ENCODE data around the gene CD274. TPM values are rescaled to one million over a fixed set of nuclear protein-coding genes. Genes with fewer than 3 reads are reported as not detected.
A peak's percentile ranks its signal among the peaks of the same experiment; 100 is the strongest.

CD274 gene
- total and polyA plus RNA-seq, 2 experiments from 2014 or later, result 0.07 TPM; not detected in 1

- no peaks in the 10 kb centered on the region for H3K36me3 ChIP-seq (replicated peaks; ENCODE audit: insufficient read depth, low read depth)
- H3K4me2 ChIP-seq, result no peak overlapping the region
- no peaks in the 10 kb centered on the region for H3K27me3 ChIP-seq
- no peak for DNase-seq (ENCODE audit: low spot score)
- no peaks in the 10 kb centered on the region for H4K20me1 ChIP-seq (ENCODE audit: insufficient read depth, poor library complexity, severe bottlenecking)
- TF ChIP-seq EZH2phosphoT487 (IDR thresholded peaks at IDR 0.05; ENCODE audit: low read depth, severe bottlenecking, unreplicated experiment) (no peak), EZH2 (IDR thresholded peaks at IDR 0.05; ENCODE audit: borderline replicate concordance) (no peak), CTCF (IDR thresholded peaks at IDR 0.05; ENCODE audit: poor library complexity) (no peak)
- H3K4me1 ChIP-seq (ENCODE audit: insufficient read depth), result no peaks in the 10 kb centered on the region
- no peak overlapping the region for H3K4me3 ChIP-seq
- no peaks in the 10 kb centered on the region for H3K9me3 ChIP-seq (ENCODE audit: low read depth)
- no peak overlapping the region for H2AFZ ChIP-seq
- no peak overlapping the region for H3K27ac ChIP-seq
- 96% methylated on average over 1 of the region's 1 CpG for WGBS (ENCODE audit: low lambda C conversion rate, missing lambda C conversion rate)
- H3K79me2 ChIP-seq, result no peaks in the 10 kb centered on the region
- H3K9me2 ChIP-seq (replicated peaks; ENCODE audit: insufficient read depth), result no peaks in the 10 kb centered on the region
Measured at GRCh38 chr9:5422276-5422675, 28.1 kb upstream of the CD274 start.

GRCh38 chr9:5425006-5425628 lies 25.2 kb upstream of the CD274 start:
- WGBS (ENCODE audit: low lambda C conversion rate, missing lambda C conversion rate), result 78% methylated on average over 2 of the region's 2 CpGs
- Histone ChIP-seq H4K20me1 (ENCODE audit: insufficient read depth, poor library complexity, severe bottlenecking) (no peaks in the 10 kb centered on the region), H3K4me2 (no peak overlapping the region), H3K4me3 (no peak overlapping the region), H3K27ac (no peak overlapping the region), H3K79me2 (no peaks in the 10 kb centered on the region), H3K27me3 (no peaks in the 10 kb centered on the region), H2AFZ (no peak overlapping the region), H3K9me3 (ENCODE audit: low read depth) (no peaks in the 10 kb centered on the region), H3K4me1 (ENCODE audit: insufficient read depth) (no peaks in the 10 kb centered on the region), H3K9me2 (replicated peaks; ENCODE audit: insufficient read depth) (no peaks in the 10 kb centered on the region), H3K36me3 (replicated peaks; ENCODE audit: insufficient read depth, low read depth) (no peaks in the 10 kb centered on the region)
- TF ChIP-seq EZH2phosphoT487 (IDR thresholded peaks at IDR 0.05; ENCODE audit: low read depth, severe bottlenecking, unreplicated experiment) (no peak), CTCF (IDR thresholded peaks at IDR 0.05; ENCODE audit: poor library complexity) (peak; percentile 8)
- DNase-seq (ENCODE audit: low spot score), result no peak

- DNase-seq (ENCODE audit: low spot score), result no peak
- no peak overlapping the region for H3K4me3 ChIP-seq
- no peaks in the 10 kb centered on the region for H3K9me3 ChIP-seq (ENCODE audit: low read depth)
- H3K9me2 ChIP-seq (replicated peaks; ENCODE audit: insufficient read depth), result no peaks in the 10 kb centered on the region
- H2AFZ ChIP-seq, result no peak overlapping the region
- H3K27ac ChIP-seq, result no peak overlapping the region
- H3K4me1 ChIP-seq (ENCODE audit: insufficient read depth), result no peaks in the 10 kb centered on the region
- no peaks in the 10 kb centered on the region for H4K20me1 ChIP-seq (ENCODE audit: insufficient read depth, poor library complexity, severe bottlenecking)
- no peaks in the 10 kb centered on the region for H3K79me2 ChIP-seq
- H3K36me3 ChIP-seq (replicated peaks; ENCODE audit: insufficient read depth, low read depth), result no peaks in the 10 kb centered on the region
- H3K4me2 ChIP-seq, result no peak overlapping the region
- TF ChIP-seq CTCF (IDR thresholded peaks at IDR 0.05; ENCODE audit: poor library complexity), result no peak
- no peak for TF ChIP-seq EZH2phosphoT487 (IDR thresholded peaks at IDR 0.05; ENCODE audit: low read depth, severe bottlenecking, unreplicated experiment)
- TF ChIP-seq EZH2 (IDR thresholded peaks at IDR 0.05; ENCODE audit: borderline replicate concordance), result no peak
- no peaks in the 10 kb centered on the region for H3K27me3 ChIP-seq
Measured at GRCh38 chr9:5427005-5427404, 23.3 kb upstream of the CD274 start.

- Histone ChIP-seq H3K27me3 (no peaks in the 10 kb centered on the region), H3K79me2 (no peaks in the 10 kb centered on the region), H3K9me2 (replicated peaks; ENCODE audit: insufficient read depth) (no peaks in the 10 kb centered on the region), H3K4me2 (no peak overlapping the region), H3K27ac (no peak overlapping the region), H4K20me1 (ENCODE audit: insufficient read depth, poor library complexity, severe bottlenecking) (no peaks in the 10 kb centered on the region), H3K4me1 (ENCODE audit: insufficient read depth) (no peaks in the 10 kb centered on the region), H3K36me3 (replicated peaks; ENCODE audit: insufficient read depth, low read depth) (no peaks in the 10 kb centered on the region), H2AFZ (no peak overlapping the region), H3K9me3 (ENCODE audit: low read depth) (no peaks in the 10 kb centered on the region), H3K4me3 (no peak overlapping the region)
- TF ChIP-seq EZH2phosphoT487 (IDR thresholded peaks at IDR 0.05; ENCODE audit: low read depth, severe bottlenecking, unreplicated experiment), result no peak
- no peak for TF ChIP-seq CTCF (IDR thresholded peaks at IDR 0.05; ENCODE audit: poor library complexity)
- no peak for TF ChIP-seq EZH2 (IDR thresholded peaks at IDR 0.05; ENCODE audit: borderline replicate concordance)
- no peak for DNase-seq (ENCODE audit: low spot score)
- 88% methylated on average over 3 of the region's 3 CpGs for WGBS (ENCODE audit: low lambda C conversion rate, missing lambda C conversion rate)
Measured at GRCh38 chr9:5428172-5428571, 22.2 kb upstream of the CD274 start.
